Body of pancreas (tissue), 4 donors: ENCODE data around the gene CNNM4. TPM values are rescaled to one million over a fixed set of nuclear protein-coding genes. Genes with fewer than 3 reads are reported as not detected.

Experiments
- ATAC-seq: fragments of 150-250 bp; one replicate; pipeline ENCODE4 v1.9.1; 2016
- DNase-seq, 4 donors: peaks; one replicate each; pipeline ENCODE4 v3.0.0-alpha.2; 2019
- H3K27ac ChIP-seq, 4 donors: fragments of 200-600 bp; sonication (generic); 1 replicate in 3 of 4; 2 replicates in 1 of 4; pipeline versions ENCODE4 v1.5.1 to v1.6.1; 2016 to 2019; ENCODE audit warnings: mild to moderate bottlenecking in 1 of 4, mixed read lengths in 1 of 4, moderate library complexity in 1 of 4
- H3K27me3 ChIP-seq, 2 donors: fragments of 200-600 bp; sonication (generic); one replicate each; pipeline ENCODE4 v1.6.0; 2016; ENCODE audit warnings: mild to moderate bottlenecking in 1 of 2
- H3K36me3 ChIP-seq, 2 donors: fragments of 200-600 bp; sonication (generic); replicated peaks in 1 of 2; 2 replicates each; pipeline ENCODE4 v1.5.1; 2016; ENCODE audit warnings: low read depth in 2 of 2; ENCODE audit not compliant: insufficient read depth in 1 of 2
- H3K4me1 ChIP-seq: fragments of 200-600 bp; sonication (generic); one replicate; pipeline ENCODE4 v1.6.0; 2016
- H3K4me3 ChIP-seq, 2 donors: fragments of 200-600 bp; sonication (generic); 1 replicate in 1 of 2; 2 replicates in 1 of 2; pipeline ENCODE4 v1.5.1; 2016 to 2019
- H3K9me3 ChIP-seq, 3 donors: fragments of 200-600 bp; sonication (generic); 1 replicate in 2 of 3; 2 replicates in 1 of 3; pipeline ENCODE4 v1.5.1; 2016
- POLR2A ChIP-seq, 3 donors: fragments of 450-650 bp; IDR thresholded peaks; one replicate each; pipeline ENCODE4 v1.6.1; 2016; ENCODE audit warnings: antibody characterized with exemption in 3 of 3, mild to moderate bottlenecking in 2 of 3
- WGBS, 2 donors: methylation state at CpG; one replicate each; pipeline ENCODE4 v1.1.5; 2017; 5-methylcytosine and 5-hydroxymethylcytosine counted together
- intact Hi-C: fragments of 100-400 bp; cut with DNase I; formaldehyde crosslinking; loops from one replicate; pipeline ENCODE4 v1.15.1; 2023
- total RNA-seq, 2 donors: library from RNA; depleted of rRNA; stranded (reverse); fragments of >200 nt; gene quantifications; one replicate each; pipeline ENCODE4 v1.1.0, GENCODE V29; 2016
- TF ChIP-seq, protein P1 (sequence below), 7 experiments: fragments of 450-650 bp in 4 of 7; fragments of 200-600 bp in 3 of 7; sonication (generic) in 3 of 7; IDR thresholded peaks; one replicate each; pipeline ENCODE4 v1.5.1; 2016 to 2019; ENCODE audit warnings: antibody characterized with exemption in 7 of 7

CNNM4 gene
- total RNA-seq, 2 donors from 2014 or later, result 4.3 to 7.8 TPM

DNA sequence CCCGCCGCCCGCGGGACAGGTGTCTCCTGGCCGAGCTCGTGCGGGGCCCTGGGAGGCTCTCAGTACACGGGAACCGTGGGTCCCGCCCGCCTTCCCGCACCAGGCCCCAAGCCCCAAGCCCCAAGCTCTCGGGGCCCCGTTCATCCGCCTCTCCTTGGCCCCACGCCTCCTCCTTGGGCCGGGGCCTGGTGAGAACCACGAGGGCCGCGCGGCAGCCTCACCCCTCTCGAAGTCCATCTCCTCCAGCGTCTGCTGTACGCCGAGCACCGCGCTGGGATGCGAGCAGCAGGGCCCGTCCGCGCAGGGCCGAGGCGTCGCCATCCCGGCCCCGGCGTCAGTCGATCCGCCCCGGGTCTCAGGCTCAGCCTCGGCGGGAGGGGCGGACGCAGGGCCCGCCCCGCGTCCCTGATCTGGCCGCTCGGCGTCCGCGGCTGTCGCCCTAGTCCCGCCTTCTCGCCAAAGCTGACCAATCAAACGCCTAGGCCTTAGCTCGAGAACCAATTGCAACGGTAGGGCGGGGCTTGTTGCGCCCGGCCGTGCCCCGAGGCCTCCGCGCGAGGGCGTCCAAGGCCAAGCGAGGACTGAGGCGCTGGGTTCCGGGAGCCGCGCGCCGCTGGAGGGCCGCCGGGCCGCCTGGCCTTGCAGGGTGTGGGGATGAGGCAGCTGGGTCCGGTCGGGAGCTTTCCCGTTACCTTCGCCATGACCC, 97.1 kb downstream of the CNNM4 start, which contains the start of gene ANKRD39:
TSS of gene ANKRD39 (minus strand) at position 350 of the 706 bp plus-strand sequence. CDS start at position 321, 29 bp downstream.
- 0% methylated on average over 11 to 81 of the region's 81 CpGs for WGBS, 2 donors
- TF ChIP-seq, protein P1, sequence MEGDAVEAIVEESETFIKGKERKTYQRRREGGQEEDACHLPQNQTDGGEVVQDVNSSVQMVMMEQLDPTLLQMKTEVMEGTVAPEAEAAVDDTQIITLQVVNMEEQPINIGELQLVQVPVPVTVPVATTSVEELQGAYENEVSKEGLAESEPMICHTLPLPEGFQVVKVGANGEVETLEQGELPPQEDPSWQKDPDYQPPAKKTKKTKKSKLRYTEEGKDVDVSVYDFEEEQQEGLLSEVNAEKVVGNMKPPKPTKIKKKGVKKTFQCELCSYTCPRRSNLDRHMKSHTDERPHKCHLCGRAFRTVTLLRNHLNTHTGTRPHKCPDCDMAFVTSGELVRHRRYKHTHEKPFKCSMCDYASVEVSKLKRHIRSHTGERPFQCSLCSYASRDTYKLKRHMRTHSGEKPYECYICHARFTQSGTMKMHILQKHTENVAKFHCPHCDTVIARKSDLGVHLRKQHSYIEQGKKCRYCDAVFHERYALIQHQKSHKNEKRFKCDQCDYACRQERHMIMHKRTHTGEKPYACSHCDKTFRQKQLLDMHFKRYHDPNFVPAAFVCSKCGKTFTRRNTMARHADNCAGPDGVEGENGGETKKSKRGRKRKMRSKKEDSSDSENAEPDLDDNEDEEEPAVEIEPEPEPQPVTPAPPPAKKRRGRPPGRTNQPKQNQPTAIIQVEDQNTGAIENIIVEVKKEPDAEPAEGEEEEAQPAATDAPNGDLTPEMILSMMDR (IDR thresholded peaks at IDR 0.05), result peak; percentile 73 to 98 (median 81)
- TF ChIP-seq POLR2A (IDR thresholded peaks at IDR 0.05), result peak; percentile 70 to 82 (median 82)
- H3K4me3 ChIP-seq, result peak within 1 kb of the TSS; percentile 86 to 93
- peak; percentile 99 for DNase-seq
- intact Hi-C loops, result no loop called here
- peak within 1 kb of the TSS; percentile 59 to 81 (median 72) for H3K27ac ChIP-seq
- peaks cover 24% of the 10 kb centered on the region for H3K4me1 ChIP-seq
- no peaks in the 10 kb centered on the region for H3K9me3 ChIP-seq
- peak; percentile 97 for ATAC-seq
- no peaks in the 10 kb centered on the region for H3K27me3 ChIP-seq
- peaks cover 0 to 3% of the 10 kb centered on the region in 2 donors for H3K36me3 ChIP-seq

DNA sequence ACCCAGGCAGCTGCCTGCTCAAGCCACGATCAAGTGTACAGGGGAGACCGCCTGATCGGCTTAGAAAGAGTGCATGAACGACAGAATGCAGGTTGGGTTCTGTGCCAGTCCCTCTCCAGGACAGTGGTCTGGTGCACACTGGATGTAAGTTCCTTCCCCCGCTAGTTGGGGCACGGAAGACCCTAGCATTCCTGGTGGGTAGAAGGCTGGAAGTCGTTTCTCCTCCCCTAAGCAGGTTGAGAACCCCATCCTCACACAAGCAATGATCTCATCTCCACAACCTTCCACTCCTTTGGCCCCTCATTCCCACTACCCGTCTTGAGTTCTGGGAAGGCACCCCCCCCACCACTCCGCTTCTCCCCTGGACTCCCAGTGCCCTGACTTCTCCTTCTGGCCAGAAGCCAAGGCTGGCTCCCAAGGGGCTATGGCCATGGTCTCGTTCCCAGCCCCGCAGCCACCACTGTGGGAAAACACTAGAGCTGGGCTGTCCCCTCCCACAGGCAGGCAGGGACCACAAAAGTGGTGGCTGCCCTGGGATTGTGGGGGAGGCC, 98.5 kb downstream of the CNNM4 start:
- DNase-seq (peak in 2 of 4 donors; percentile 31 to 40), ATAC-seq (no peak)
- H3K4me3 ChIP-seq, result no peak overlapping the region
- no peaks in the 10 kb centered on the region for H3K27me3 ChIP-seq
- H3K9me3 ChIP-seq, result no peaks in the 10 kb centered on the region
- peak overlapping the region in 2 of 4 donors; percentile 80 to 81 for H3K27ac ChIP-seq
- H3K4me1 ChIP-seq, result peaks cover 24% of the 10 kb centered on the region
- intact Hi-C loops, result no loop called here
- peaks cover 3 to 5% of the 10 kb centered on the region in 2 donors for H3K36me3 ChIP-seq
- no peak for TF ChIP-seq POLR2A (IDR thresholded peaks at IDR 0.05)
- TF ChIP-seq, protein P1 (IDR thresholded peaks at IDR 0.05), result no peak
- WGBS, 2 donors, result 68% methylated on average over 11 of the region's 11 CpGs

DNA sequence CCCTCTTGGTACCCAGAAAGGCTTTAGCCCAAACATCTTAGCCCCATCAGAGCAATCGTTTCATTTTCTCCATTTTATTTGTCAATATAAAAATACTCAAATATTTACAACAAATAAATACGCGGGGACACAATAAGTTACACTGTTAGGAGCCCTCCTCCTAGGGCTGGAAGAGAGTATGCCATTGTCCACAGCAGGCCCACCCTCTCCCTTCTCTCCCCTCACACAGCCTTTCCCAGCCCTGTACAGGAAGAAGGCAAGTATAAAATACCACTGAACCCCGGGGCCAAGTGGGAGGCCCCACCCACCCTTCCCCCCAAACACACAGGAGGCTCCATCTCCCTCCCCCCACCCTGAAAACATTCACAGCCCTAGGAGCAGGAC, 99.0 kb downstream of the CNNM4 start:
- Histone ChIP-seq H3K9me3 (no peaks in the 10 kb centered on the region), H3K4me1 (peaks cover 24% of the 10 kb centered on the region), H3K27ac (peak overlapping the region in 1 of 4 donors; percentile 46), H3K36me3 (peaks cover 3 to 10% of the 10 kb centered on the region in 2 donors), H3K4me3 (no peak overlapping the region), H3K27me3 (no peaks in the 10 kb centered on the region)
- no peak for ATAC-seq
- intact Hi-C loops, result loop anchor here (5.0 kb wide), 1 partner anchor 88 kb away; no protein-coding TSS in a partner anchor
- 47 to 52% methylated on average over 4 of the region's 4 CpGs for WGBS, 2 donors
- no peak for DNase-seq
- no peak for TF ChIP-seq POLR2A (IDR thresholded peaks at IDR 0.05)
- TF ChIP-seq, protein P1 (IDR thresholded peaks at IDR 0.05), result no peak

DNA sequence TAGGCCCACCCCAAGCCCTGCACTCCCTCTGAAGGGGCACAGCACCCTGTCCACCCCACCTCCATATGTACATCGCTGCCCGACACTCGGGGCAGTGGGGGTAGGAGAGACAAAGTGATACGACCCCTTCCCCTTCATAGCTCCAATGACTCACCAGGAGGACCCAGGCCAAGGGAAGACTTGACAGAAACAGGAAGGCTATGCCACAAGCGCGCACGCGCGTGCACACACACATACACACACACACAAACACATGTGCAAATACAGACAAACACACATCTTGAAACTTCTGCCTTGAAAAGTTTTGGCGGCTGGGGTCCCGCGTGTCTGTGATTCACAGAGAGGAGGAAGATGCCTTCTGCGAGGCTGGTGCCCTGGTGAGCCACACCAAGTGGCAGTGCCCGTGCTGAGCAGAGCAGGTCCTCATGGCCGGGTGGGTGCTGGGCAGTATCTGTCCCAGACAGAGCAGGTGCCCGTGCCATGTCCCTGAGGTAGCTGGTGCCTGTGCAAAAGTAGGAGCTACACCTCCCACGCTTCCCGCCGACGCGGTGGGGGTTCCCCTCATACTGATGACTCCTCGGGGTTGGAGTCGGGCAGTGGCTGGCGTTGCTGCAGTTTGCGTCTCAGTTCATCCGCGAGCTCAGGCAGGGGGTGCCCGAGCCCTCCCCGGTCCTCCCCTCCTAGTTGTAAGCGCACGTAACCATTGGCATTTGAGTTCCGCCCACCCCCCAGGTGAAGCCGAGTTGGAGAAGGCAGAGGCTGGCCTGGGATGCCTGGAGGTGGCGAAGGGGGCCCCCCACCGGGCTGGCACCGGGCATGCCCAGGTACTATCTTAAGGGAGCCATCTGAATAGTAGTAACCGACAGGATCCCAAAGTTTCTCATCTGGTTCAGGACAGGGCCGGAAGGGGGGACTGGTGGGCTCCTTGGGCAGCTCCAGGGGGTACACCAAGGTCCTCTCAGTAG, 99.6 kb downstream of the CNNM4 start:
- ATAC-seq (no peak), DNase-seq (no peak)
- 79 to 82% methylated on average over 15 to 35 of the region's 38 CpGs for WGBS, 2 donors
- TF ChIP-seq, protein P1 (IDR thresholded peaks at IDR 0.05), result no peak
- TF ChIP-seq POLR2A (IDR thresholded peaks at IDR 0.05), result no peak
- Histone ChIP-seq H3K9me3 (no peaks in the 10 kb centered on the region), H3K27ac (no peak overlapping the region), H3K4me3 (no peak overlapping the region), H3K27me3 (no peaks in the 10 kb centered on the region), H3K36me3 (peaks cover 3 to 11% of the 10 kb centered on the region in 2 donors), H3K4me1 (peaks cover 24% of the 10 kb centered on the region)
- intact Hi-C loops, result loop anchor here (5.0 kb wide), 1 partner anchor 87 kb away; no protein-coding TSS in a partner anchor
